ENCODE measurements around the gene EYA3. TPM values are rescaled to one million over a fixed set of nuclear protein-coding genes. Genes with fewer than 3 reads are reported as not detected.

Gene EYA3
- total and polyA plus RNA-seq, 10 of the 15 experiments (the other 5 are each of a cell fraction or from before 2014, with no cell fraction given) = 13.0 to 46.6 (median 23.4) TPM

GRCh38 chr1:28108001-28108400 is 19.6 kb upstream of the EYA3 start (continued):
- TF ChIP-seq USF1 (IDR thresholded peaks at IDR 0.05; ENCODE audit: borderline replicate concordance, extremely low read length, insufficient read depth, low read depth, low read length) (no peak), ESRRA (IDR thresholded peaks at IDR 0.05; ENCODE audit: low read length) (no peak), IKZF2 (IDR thresholded peaks at IDR 0.05) (no peak)
- TF ChIP-seq, protein P1, sequence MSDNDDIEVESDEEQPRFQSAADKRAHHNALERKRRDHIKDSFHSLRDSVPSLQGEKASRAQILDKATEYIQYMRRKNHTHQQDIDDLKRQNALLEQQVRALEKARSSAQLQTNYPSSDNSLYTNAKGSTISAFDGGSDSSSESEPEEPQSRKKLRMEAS (IDR thresholded peaks at IDR 0.05; ENCODE audit: low read depth, low read length) = no peak

DNA sequence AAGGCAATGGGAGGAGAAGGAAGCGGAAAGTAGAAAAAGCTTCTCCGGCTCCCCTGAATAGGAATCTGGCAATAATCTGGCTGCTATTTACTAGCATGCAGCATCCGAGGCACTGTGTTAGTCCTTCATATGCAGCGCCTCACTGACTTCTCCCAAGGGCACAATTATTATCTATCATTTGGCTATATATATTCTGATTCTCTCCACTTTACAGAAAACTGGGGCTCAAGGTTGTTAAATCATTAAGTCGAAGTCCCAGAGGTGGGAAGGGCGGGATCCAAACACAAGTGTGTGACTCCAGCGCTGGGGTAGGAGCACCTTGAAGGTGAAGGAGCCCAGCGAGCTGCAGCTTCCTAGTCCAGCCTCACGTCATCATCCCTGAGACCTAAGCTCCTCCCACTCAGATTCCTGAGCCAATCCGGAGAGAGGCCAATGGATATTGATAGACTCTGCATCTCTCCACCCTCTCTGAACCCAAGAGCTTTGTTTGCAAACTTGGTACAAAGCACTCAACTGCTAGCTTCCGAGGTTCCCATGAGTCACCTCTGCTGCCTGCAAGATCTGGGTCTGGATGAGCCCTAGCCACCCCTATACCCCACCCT is 16.6 kb upstream of the EYA3 start:
- H4K20me1 ChIP-seq (ENCODE audit: control insufficient read depth, insufficient read depth) = no peaks in the 10 kb centered on the region
- CTCF ChIA-PET = interaction anchor here (3.5 kb wide), 1 partner anchor 13 kb away, joined by 25 read pairs; no protein-coding TSS in a partner anchor
- FAIRE-seq (no peak), DNase-seq (ENCODE audit: low read depth, low spot score) (no peak), ATAC-seq (no peak; the same call in 2 of the 3 replicates)
- intact Hi-C loops (cut with micrococcal nuclease; ENCODE audit: unreplicated experiment) = no loop called here
- H3K27me3 ChIP-seq (replicated peaks in 1 of 2; ENCODE audit: control insufficient read depth in 2 of 2, insufficient read depth in 2 of 2, low read length in 1 of 2) = no peaks in the 10 kb centered on the region
- H2AFZ ChIP-seq (ENCODE audit: control insufficient read depth, low read depth, low read length) = no peak overlapping the region; the same call in 1 of the 2 replicates
- no peak overlapping the region for H3K9ac ChIP-seq (ENCODE audit: control insufficient read depth, insufficient read depth, low read length)
- H3K4me1 ChIP-seq (ENCODE audit: control insufficient read depth, insufficient read depth, low read length) = no peaks in the 10 kb centered on the region
- no peak overlapping the region for H3K27ac ChIP-seq (ENCODE audit: control insufficient read depth, insufficient read depth)
- in situ Hi-C loops (cut with MboI) = no loop called here
- H3K79me2 ChIP-seq (ENCODE audit: control insufficient read depth, insufficient read depth, low read length) = no peaks in the 10 kb centered on the region
- TF ChIP-seq, protein P2, sequence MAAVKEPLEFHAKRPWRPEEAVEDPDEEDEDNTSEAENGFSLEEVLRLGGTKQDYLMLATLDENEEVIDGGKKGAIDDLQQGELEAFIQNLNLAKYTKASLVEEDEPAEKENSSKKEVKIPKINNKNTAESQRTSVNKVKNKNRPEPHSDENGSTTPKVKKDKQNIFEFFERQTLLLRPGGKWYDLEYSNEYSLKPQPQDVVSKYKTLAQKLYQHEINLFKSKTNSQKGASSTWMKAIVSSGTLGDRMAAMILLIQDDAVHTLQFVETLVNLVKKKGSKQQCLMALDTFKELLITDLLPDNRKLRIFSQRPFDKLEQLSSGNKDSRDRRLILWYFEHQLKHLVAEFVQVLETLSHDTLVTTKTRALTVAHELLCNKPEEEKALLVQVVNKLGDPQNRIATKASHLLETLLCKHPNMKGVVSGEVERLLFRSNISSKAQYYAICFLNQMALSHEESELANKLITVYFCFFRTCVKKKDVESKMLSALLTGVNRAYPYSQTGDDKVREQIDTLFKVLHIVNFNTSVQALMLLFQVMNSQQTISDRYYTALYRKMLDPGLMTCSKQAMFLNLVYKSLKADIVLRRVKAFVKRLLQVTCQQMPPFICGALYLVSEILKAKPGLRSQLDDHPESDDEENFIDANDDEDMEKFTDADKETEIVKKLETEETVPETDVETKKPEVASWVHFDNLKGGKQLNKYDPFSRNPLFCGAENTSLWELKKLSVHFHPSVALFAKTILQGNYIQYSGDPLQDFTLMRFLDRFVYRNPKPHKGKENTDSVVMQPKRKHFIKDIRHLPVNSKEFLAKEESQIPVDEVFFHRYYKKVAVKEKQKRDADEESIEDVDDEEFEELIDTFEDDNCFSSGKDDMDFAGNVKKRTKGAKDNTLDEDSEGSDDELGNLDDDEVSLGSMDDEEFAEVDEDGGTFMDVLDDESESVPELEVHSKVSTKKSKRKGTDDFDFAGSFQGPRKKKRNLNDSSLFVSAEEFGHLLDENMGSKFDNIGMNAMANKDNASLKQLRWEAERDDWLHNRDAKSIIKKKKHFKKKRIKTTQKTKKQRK (IDR thresholded peaks at IDR 0.05; ENCODE audit: low read depth, low read length) = no peak
- TF ChIP-seq HCFC1 (IDR thresholded peaks at IDR 0.05; ENCODE audit: low read length) = no peak
- no peak for TF ChIP-seq MYC (IDR thresholded peaks at IDR 0.05; ENCODE audit: insufficient read depth, insufficient read length, insufficient replicate concordance, low read length, severe bottlenecking)
- no peak for TF ChIP-seq MXI1 (IDR thresholded peaks at IDR 0.05; ENCODE audit: low read depth, low read length)
- no peak overlapping the region for H3K4me2 ChIP-seq (ENCODE audit: control insufficient read depth, insufficient read depth)
- RAD21 ChIA-PET (ENCODE audit: unreplicated experiment) = interaction anchor here (1.0 to 1.2 kb wide), 2 partner anchors 14 to 31 kb away, joined by 3 read pairs; no protein-coding TSS in a partner anchor
- no TSS peak for BruUV-seq (replicated peaks)
- no peaks in the 10 kb centered on the region for H3K36me3 ChIP-seq (ENCODE audit: control insufficient read depth in 2 of 2, insufficient read depth in 2 of 2, low read length in 1 of 2)
- no peak overlapping the region for H3K4me3 ChIP-seq
- WGBS (ENCODE audit: insufficient coverage, insufficient replicate concordance, low lambda C conversion rate, missing lambda C conversion rate) = 68% methylated on average over 11 of the region's 11 CpGs
- no peaks in the 10 kb centered on the region for H3K9me3 ChIP-seq (replicated peaks; ENCODE audit: control insufficient read depth, insufficient read depth, low read length)
- POLR2A ChIA-PET = interaction anchor here (0.6 kb wide), 1 partner anchor 199 kb away, joined by 5 read pairs; no protein-coding TSS in a partner anchor
- SMC1A ChIA-PET (ENCODE audit: uncharacterized antibody, unreplicated experiment) = interaction anchor here (0.6 to 3.9 kb wide), 4 partner anchors 9 to 33 kb away, joined by 3 to 16 read pairs (median 4); no protein-coding TSS in a partner anchor
